ENCODE data around the gene BICRA.
"Not testable (repeated sequence)": the region's sequence is repeated elsewhere in the genome, so short reads cannot be mapped to it uniquely, and the experiment has no call there.

BICRA gene

GRCh38 chr19:47631681-47632446 lies 22.9 kb downstream of the BICRA start:
- no peak for DNase-seq

DNA sequence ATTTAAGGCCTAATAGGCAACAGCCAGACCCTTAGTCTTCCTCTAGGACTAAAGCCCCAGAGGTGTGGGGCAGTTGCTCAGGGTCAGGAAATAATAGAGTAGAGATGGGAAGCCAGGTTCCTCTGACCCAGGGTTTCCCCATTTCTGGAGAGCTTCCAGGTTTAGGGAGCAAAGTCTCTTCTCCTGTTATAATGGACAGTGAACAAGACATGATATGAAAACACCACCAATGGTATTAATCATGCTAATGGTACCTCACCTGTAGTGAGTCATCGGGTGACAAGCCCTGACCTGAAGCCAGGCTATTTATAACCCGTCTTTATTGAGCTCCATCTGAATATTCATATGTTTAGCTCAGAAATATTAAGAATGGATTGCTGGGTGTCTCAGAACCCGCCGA lies 24.6 kb downstream of the BICRA start:
- no peak for DNase-seq

GRCh38 chr19:47633996-47634395 lies 25.1 kb downstream of the BICRA start:
- DNase-seq: no peak

GRCh38 chr19:47635152-47635754 lies 26.3 kb downstream of the BICRA start:
- not testable (repeated sequence) for DNase-seq

GRCh38 chr19:47637550-47637949 lies 28.6 kb downstream of the BICRA start:
- no peak for DNase-seq

DNA sequence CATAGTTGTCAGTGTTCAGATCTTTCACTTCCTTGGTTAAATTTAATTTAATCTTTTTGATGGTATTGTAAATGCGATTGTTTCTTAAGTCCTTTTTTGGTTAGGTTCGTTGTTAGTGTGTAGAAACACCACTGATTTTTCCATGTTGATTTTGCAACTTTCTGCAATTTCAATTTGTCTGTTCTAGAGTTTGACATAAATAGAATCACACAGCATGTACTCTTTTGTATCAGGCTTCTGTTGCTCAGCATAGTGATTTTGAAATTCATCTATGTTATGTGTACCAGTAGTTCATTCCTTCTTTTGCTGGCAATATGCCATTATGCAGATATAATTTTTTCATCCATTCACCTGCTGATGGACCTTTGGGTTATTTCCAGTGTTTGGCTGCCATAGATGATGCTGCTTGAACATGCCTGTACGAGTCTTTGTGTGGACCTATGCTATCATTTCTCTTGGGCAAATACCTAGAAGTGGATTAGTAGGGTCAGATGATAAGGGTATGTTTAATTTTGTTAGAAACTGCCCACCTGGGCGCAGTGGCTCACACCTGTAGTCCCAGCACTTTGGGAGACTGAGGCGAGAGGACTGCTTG lies 33.1 kb downstream of the BICRA start:
- DNase-seq: no peak

GRCh38 chr19:47643281-47643680 lies 34.3 kb downstream of the BICRA start:
- DNase-seq: no peak

GRCh38 chr19:47644199-47644598 lies 35.3 kb downstream of the BICRA start:
- no peak for DNase-seq

DNA sequence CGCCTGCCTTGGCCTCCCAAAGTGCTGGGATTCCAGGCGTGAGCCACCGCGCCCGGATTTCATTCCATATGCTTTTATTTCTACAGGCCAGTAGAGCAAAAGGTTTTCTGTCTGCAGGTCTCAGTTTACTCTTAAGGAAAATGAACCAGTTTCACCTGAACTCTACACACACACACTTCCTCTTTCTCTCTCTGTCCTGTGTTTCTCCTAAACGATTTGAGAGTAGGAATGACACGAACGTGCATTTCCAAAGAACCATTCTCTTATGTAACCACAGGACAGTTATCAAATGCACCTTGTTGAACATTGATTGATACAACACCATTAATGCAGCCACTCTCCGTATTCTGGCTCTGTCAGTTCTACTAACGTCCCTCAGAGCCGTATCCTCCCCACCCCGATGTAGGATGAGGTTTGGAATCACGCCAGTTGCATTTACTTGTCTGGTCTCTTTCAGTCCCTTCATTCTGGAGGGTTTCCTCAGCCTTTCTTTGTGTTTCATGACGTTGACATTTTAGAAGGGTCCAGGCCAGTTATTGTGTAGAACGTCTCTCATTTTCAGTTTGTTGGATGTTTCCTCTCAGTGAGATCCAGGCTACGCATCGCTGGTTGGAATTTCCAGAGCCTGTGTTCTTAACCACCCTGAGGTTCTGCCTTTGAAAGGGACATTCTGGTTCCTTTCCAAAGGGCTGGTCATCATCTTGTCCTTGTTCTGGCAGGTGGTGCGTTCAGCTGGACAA lies 36.0 kb downstream of the BICRA start:
- DNase-seq: no peak

GRCh38 chr19:47646924-47647323 lies 38.0 kb downstream of the BICRA start:
- no peak for DNase-seq

DNA sequence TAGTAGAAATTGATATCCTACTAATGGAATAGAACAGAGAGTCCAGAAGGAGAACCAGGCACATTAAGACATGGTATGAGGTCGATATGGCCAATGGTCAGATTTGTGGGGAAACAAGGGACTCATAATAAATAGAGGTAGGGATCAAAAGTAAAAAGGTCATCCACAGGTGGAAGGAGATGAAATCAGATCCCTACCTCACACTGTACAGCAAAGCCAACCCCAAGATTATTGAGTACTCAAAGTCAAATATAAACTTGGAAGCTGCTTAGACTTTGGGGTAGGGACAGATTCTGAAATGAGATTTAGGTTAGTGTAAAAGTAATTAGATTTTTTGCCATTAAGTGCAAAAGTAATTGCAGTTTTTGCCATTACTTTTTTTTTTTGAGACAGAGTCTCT lies 40.7 kb downstream of the BICRA start:
- no peak for DNase-seq

- no peak for DNase-seq
These were observed 41.8 kb downstream of the BICRA start for GRCh38 chr19:47650700-47651099.

DNA sequence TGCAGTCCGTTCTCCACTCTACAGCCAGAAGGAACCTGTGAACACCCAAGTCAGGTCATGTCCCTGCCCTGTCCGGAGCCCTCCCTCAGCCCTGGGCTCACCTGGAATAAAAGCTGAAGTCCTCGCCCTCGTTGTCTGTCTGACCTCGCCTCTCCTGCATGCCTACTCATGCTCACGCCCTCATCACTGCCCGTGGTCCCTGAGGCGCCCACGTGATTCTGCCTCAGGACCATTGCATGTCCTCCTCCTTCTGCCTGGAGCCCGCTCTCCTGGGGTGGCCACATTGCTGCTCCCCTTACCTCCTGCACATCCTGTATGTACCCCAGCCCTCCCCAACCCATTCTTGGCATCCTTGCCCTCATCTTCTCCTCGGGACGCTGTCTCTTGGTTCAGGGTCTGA lies 42.2 kb downstream of the BICRA start:
- DNase-seq: no peak

DNA sequence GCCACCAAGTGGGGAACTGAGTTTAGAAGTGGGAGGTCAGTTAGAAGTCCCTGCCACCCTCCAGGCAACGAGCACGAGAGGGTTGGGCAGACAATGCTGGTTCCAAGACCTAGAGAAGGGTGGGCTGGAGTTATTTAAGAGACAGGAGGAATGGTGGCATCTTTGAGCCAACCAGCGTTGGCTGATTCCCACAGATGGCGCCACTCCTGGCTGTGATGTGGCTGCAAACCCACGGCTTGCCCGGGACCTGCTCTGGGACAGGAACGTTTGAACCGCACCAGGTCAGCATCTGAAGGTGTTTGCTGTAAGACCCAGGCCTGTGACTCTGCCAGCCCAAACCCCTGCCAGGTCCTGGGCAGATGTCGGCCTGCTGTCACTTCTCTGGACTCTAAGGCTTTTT lies 42.8 kb downstream of the BICRA start:
- no peak for DNase-seq

DNA sequence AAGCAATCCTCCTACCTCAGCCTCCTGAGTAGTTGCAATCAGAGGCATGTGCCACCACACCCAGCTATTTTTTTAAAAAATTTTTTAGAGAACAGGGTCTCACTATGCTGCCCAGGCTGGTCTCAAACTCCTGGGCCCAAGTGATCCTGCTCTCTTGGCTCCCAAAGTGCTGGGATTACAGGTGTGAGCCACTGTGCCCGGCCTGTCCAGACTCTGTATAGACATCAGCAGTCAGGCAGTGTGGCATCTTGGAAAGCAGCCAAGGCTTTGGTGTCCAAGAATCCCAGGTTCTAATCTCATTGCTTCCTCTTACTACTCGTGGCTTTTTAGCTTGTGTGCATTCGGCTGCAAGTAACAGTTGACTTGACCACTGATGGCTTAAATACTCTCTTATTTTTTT lies 43.4 kb downstream of the BICRA start:
- no peak for DNase-seq

- DNase-seq: no peak
These were observed 44.9 kb downstream of the BICRA start for GRCh38 chr19:47653856-47654255.

DNA sequence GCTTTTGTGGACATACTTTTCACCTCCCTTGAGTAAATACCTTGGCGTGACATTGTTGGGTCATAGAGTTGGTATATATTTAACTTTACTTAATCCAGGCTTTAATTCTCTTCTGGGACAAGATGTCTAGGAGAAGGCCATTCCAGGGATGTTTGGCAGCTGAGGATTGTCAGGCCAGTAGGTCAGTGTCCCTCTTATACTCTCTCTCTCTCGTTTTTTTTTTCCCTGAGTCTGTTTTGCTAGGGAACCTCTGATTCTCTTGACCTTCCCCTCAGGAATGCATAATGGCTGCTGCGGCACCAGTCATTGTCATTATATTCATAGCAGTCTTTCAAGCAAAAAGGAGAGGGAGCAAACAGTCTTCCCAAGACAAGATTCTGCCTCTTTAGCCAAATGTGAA lies 48.8 kb downstream of the BICRA start:
- no peak for DNase-seq

DNA sequence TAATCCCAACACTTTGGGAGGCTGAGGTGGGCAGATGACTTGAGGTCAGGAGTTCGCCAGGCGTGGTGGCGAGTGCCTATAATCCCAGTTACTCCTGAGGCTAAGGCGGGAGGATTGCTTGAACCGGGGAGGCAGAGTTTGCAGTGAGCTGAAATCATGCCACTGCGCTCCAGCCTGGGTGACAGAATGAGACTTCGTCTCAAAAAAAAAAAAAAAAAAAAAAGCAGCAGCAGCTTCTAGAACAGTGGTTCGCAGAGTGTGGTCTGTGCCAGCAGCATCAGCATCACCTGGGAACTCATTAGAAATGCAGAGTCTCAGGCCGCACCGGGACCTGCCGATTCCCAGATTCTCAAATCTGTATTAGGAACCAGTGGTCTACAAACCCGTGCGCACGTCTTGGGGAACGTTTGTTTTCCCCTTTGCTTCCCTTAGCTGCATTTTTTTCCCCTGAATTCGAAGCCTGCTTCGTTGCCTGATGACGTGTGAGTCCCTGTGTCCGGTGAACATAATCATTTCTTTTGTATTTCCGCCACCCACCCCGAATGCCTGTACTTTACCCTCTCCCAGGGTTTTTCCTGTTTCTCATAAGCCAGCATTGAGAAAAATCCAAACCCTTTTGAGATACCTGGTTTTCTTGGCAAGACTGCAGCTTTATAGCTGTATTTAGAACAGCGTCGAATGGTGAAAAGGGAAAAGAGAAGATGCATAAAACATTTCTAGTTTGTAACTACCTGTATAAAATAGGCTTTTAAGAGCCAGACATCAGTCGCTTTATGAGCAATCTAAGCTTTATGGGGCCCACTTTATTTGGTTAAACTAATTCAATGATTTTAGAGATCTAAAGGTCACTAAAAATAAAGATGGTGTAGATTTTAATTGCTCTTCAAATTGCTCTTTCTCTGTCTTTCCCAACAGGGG lies 49.8 kb downstream of the BICRA start:
- DNase-seq: no peak

DNA sequence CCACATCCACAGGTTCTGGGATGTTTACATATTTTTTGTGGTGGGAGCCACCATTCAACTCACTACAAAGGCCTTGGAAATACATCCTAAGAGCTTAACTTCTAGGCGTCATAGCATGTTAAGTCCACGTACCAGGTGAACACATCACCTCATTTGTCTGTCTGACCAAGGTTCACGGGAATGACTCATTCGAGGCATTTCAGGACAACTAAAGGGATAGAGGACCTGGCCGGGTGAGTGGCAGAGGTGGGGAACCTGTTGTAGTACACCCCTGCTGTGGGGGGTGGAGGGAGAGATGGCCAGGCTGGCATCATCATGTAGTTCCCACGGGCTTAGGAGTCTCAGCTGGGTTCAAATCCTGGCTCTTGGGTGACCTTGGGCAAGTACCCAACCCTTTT lies 51.5 kb downstream of the BICRA start:
- DNase-seq: no peak

GRCh38 chr19:47661161-47661560 lies 52.2 kb downstream of the BICRA start:
- DNase-seq: no peak

GRCh38 chr19:47661611-47662010 lies 52.7 kb downstream of the BICRA start:
- no peak for DNase-seq

- DNase-seq: no peak
These were observed 54.5 kb downstream of the BICRA start for GRCh38 chr19:47663435-47663910.

All from effector CD8-positive, alpha-beta T cell (primary cell).